ENCODE data around the gene CLPTM1L.
A peak's percentile ranks its signal among the peaks of the same experiment; 100 is the strongest.

CLPTM1L gene

DNA sequence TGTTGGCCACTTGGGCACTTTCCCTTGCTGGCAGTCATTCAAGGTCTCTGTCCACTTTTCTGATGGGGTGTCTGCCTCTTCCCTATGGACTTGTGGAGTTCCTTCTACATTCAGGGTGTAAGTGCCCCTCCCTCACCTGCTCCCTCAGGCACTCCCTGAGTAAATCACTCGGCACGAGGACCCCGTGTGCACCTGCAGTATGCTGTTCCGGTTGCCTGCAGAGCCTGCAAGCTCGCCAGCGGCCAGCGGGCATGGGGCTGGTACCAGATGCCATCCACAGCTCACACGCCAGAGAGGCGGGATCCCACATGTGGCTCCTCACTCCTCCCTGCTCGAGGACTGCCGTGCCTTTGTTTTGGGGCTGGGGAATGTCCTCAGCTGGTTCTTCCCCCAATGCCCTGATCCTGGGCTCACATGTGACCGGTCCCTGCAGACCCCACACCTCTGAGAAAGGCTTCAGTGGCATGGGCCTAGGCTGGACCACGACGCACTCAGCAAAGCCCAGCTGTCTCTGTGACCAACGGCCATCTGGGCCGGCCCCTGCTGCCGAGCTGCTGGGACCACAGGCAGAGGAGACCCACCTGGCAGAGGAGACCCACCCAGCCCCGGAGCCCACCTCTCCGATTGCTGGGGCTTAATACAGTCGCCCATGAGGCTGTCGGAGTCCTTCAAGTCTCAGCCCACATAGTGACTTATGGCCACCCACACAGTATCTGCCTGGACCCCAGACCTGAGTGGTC lies 46.1 kb upstream of the CLPTM1L start:
- no peak for DNase-seq (ENCODE audit: low read depth, low spot score)
- TF ChIP-seq, protein P1, sequence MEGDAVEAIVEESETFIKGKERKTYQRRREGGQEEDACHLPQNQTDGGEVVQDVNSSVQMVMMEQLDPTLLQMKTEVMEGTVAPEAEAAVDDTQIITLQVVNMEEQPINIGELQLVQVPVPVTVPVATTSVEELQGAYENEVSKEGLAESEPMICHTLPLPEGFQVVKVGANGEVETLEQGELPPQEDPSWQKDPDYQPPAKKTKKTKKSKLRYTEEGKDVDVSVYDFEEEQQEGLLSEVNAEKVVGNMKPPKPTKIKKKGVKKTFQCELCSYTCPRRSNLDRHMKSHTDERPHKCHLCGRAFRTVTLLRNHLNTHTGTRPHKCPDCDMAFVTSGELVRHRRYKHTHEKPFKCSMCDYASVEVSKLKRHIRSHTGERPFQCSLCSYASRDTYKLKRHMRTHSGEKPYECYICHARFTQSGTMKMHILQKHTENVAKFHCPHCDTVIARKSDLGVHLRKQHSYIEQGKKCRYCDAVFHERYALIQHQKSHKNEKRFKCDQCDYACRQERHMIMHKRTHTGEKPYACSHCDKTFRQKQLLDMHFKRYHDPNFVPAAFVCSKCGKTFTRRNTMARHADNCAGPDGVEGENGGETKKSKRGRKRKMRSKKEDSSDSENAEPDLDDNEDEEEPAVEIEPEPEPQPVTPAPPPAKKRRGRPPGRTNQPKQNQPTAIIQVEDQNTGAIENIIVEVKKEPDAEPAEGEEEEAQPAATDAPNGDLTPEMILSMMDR (IDR thresholded peaks at IDR 0.05; ENCODE audit: low read depth, low read length), result no peak
- in situ Hi-C loops (cut with HindIII; ENCODE audit: low sequenced_read_pairs), result no loop called here
- H3K4me3 ChIP-seq (ENCODE audit: low read depth, low read length), result no peak overlapping the region

DNA sequence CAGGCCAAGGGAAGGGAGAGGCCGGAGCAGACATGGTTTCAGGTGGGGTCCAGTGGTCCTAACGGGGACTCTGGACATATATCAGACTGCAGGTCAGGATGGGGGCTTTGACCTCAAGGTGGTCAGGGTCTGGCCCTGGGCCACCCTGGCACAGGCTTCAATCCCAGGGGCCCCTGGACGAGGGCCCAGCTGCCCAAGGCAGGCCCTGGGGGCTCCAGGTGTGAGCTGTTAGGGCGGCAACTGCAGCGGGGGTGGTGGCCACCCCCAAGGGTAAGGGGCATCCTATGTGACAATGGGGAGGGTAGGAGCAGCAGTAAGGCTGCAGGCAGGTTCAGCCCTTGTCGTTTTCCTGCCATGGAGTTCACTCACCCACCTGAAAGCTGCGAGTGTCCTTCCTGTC lies 45.4 kb upstream of the CLPTM1L start:
- in situ Hi-C loops (cut with HindIII; ENCODE audit: low sequenced_read_pairs), result no loop called here
- no peak for DNase-seq (ENCODE audit: low read depth, low spot score)
- no peak overlapping the region for H3K4me3 ChIP-seq (ENCODE audit: low read depth, low read length)
- TF ChIP-seq, protein P1 (IDR thresholded peaks at IDR 0.05; ENCODE audit: low read depth, low read length), result no peak

DNA sequence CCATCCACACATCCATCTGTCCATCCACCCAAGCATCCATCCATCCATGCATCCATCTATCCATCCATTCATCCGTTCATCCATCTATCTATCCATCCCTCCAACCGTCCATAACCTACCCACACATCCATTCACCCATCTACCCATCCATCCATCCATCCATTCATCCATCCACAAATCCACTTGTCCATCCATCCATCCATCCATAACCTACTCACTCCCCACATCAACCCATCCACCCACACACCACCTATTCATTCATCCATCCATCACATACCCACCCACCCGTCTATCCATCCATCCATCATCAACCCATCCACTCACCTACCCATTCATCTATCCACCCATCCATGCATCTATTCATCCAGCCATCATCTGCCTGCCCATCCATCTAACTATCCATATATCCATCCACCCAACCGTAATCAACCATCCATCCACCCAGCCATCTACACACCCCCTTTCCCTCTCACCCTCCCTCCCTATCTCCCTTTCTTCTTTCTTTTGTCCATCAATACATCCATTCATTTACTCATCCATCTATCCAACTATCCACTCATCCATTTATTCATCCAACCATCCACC lies 43.6 kb upstream of the CLPTM1L start:
- in situ Hi-C loops (cut with HindIII; ENCODE audit: low sequenced_read_pairs), result no loop called here
- TF ChIP-seq, protein P1 (IDR thresholded peaks at IDR 0.05; ENCODE audit: low read depth, low read length), result no peak
- no peak for DNase-seq (ENCODE audit: low read depth, low spot score)

DNA sequence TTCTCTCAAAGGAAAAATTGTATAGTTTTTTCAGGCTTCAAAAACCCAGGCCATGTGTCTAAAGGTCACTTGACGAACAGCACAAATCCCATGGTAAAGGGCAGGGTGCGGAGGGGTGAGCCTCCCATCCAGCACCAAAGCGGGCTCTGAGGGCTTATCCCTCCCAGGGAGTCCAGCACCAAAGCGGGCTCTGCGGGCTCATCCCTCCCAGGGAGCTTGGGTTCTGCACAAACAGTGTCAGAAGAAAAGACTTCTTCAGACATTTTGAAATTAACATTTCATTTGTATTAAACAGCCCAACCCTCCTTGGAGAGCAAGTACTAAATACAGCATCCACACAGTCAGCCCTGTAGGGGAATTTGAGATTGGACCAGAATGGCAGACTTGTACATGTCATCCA lies 43.0 kb upstream of the CLPTM1L start:
- no peak for DNase-seq (ENCODE audit: low read depth, low spot score)
- H3K4me3 ChIP-seq (ENCODE audit: low read depth, low read length), result no peak overlapping the region
- in situ Hi-C loops (cut with HindIII; ENCODE audit: low sequenced_read_pairs), result no loop called here
- TF ChIP-seq, protein P1 (IDR thresholded peaks at IDR 0.05; ENCODE audit: low read depth, low read length), result no peak

More for the DNA sequence above, 43.6 kb upstream of the CLPTM1L start:
- no peak overlapping the region for H3K4me3 ChIP-seq (ENCODE audit: low read depth, low read length)

DNA sequence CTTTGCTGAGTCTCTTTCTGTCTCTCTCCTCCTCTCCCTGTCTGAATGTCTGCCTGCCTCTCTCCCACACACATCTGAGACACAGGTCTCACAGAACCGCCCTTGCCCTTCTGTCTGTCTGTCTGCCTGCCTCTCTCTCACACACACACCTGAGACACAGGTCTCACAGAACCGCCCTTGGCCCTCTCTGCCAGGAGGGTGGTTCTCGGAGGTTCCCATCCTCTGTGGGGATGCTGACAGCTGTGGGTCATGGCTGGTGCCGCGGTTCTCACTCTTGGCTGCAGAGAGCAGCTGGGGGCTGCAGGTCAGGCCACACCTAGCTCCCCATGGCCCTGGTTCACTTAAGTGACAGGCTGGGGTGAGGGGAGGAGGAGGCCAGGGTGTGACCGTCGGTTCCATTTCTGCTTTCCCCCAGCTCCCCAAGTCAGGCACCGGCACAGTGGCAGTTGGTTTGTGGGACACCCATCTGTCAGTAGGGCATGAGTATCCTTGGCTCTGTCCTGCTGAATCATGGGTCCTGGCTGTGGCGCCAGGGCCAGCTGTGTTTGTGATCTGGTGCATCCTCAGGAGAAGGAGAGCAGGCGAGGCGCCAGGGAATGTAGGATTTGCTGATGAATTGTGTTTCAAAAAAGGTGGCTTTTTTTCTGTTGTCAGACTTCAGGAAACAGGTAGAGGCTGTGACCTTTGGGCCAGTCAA lies 42.3 kb upstream of the CLPTM1L start:
- no peak overlapping the region for H3K4me3 ChIP-seq (ENCODE audit: low read depth, low read length)
- DNase-seq (ENCODE audit: low read depth, low spot score), result no peak
- TF ChIP-seq, protein P1 (IDR thresholded peaks at IDR 0.05; ENCODE audit: low read depth, low read length), result no peak
- in situ Hi-C loops (cut with HindIII; ENCODE audit: low sequenced_read_pairs), result no loop called here

DNA sequence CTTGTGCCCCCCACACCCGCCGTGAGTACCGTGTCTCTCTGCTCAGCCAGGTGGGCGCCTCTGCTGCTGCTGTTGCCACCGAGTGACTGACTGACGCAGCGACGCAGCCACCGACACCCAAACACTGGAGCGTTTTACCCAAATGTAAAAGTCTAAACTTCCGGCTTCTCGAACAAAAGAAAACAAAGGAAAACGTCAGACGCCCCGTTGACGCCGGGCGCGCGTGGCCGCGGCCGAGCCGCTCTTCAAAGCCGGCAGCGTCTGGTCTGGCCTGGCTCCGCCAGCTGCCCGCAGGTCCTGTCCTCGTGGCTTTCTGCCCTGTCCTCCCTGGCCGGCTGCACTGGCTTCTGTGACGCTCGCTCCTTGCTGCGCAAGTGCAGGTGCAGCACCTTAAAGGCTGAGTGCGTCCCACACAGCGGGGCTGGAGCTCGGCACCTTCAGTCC lies 41.4 kb upstream of the CLPTM1L start:
- DNase-seq (ENCODE audit: low read depth, low spot score), result peak; percentile 10
- in situ Hi-C loops (cut with HindIII; ENCODE audit: low sequenced_read_pairs), result no loop called here
- peak overlapping the region; percentile 36 for H3K4me3 ChIP-seq (ENCODE audit: low read depth, low read length)
- TF ChIP-seq, protein P1 (IDR thresholded peaks at IDR 0.05; ENCODE audit: low read depth, low read length), result no peak
